Thyroid gland (tissue), 4 donors: Measurements from ENCODE around the gene ZNF141.

Experiments
- POLR2A ChIP-seq, 2 donors: fragments of 450-650 bp; IDR thresholded peaks; one replicate each; pipeline ENCODE4 v1.6.1; 2017; ENCODE audit warnings: antibody characterized with exemption in 2 of 2, mild to moderate bottlenecking in 2 of 2, moderate library complexity in 1 of 2
- TF ChIP-seq, protein P1 (sequence below), 6 experiments: fragments of 200-600 bp in 3 of 6; fragments of 450-650 bp in 3 of 6; sonication (generic) in 3 of 6; IDR thresholded peaks; one replicate each; pipeline ENCODE4 v1.5.1; 2016 to 2019; ENCODE audit warnings: antibody characterized with exemption in 6 of 6, mild to moderate bottlenecking in 2 of 6, inconsistent platforms in 1 of 6, moderate library complexity in 1 of 6

GRCh38 chr4:304969-305680 lies 32.5 kb upstream of the ZNF141 start, which contains the start of gene ZNF732:
- TF ChIP-seq, protein P1, sequence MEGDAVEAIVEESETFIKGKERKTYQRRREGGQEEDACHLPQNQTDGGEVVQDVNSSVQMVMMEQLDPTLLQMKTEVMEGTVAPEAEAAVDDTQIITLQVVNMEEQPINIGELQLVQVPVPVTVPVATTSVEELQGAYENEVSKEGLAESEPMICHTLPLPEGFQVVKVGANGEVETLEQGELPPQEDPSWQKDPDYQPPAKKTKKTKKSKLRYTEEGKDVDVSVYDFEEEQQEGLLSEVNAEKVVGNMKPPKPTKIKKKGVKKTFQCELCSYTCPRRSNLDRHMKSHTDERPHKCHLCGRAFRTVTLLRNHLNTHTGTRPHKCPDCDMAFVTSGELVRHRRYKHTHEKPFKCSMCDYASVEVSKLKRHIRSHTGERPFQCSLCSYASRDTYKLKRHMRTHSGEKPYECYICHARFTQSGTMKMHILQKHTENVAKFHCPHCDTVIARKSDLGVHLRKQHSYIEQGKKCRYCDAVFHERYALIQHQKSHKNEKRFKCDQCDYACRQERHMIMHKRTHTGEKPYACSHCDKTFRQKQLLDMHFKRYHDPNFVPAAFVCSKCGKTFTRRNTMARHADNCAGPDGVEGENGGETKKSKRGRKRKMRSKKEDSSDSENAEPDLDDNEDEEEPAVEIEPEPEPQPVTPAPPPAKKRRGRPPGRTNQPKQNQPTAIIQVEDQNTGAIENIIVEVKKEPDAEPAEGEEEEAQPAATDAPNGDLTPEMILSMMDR (IDR thresholded peaks at IDR 0.05), result no peak
- no peak for TF ChIP-seq POLR2A (IDR thresholded peaks at IDR 0.05)
